ENCODE results near the gene DDA1.
"Not testable (repeated sequence)": the region's sequence is repeated elsewhere in the genome, so short reads cannot be mapped to it uniquely, and the experiment has no call there.

Gene DDA1

DNA sequence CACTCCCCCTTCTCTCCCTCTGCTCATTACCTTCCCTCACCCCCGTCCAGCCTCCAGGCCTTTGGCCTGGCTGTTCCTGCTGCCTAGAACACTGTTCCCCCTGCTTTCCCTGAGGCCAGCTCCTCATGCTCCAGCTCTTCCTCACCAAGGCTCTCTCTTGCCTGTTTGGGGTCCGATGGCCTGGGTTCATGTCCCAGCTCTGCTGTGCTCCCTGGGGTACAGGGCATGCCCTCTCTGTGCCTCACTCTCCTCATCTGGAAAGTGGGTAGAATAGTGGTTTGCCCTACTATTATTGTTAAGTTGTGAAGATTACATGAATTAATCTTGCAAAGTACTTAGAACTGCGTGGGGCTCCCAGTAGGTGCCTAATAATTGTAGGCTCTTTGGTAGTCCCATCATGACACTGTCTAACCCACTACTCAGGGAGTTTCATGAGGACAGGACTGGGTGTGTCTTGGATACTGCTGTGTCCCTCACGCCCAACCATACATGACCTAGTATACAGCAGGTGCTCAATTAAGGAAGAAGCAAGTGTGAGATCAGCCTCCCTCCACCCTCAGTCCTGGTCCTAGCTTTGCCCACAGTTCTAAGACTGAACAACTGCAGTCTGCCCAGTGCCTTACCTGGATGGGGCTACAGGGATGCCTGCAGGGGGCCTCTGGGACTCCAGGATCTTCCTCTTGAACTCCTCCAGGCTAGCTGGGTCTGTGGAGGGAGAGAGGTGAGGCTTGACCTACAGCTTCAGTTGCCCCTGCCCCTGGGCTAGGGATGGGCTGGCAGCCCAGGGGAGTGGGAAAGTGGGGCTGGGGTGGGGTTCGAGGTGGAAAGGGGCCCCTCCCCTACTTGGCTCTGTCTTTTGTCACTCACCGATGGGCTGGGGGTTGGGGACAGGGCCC is 50.8 kb downstream of the DDA1 start:
- no peak overlapping the region for H3K27ac ChIP-seq (ENCODE audit: low read length)
- no peak overlapping the region for H3K4me3 ChIP-seq (ENCODE audit: low read depth in 1 of 2, low read length in 2 of 2)
- H3K9me3 ChIP-seq (ENCODE audit: control insufficient read depth in 1 of 2, low read length in 2 of 2) = no peaks in the 10 kb centered on the region
- no peaks in the 10 kb centered on the region for H3K27me3 ChIP-seq (ENCODE audit: low read depth, low read length)
- H3K36me3 ChIP-seq (ENCODE audit: control insufficient read depth in 1 of 2, insufficient read depth in 2 of 2, low read length in 2 of 2) = no peaks in the 10 kb centered on the region
- peaks cover 0 to 3% of the 10 kb centered on the region in 2 donors for H3K4me1 ChIP-seq (ENCODE audit: control insufficient read depth in 1 of 2, insufficient read depth in 2 of 2, low read length in 2 of 2)

DNA sequence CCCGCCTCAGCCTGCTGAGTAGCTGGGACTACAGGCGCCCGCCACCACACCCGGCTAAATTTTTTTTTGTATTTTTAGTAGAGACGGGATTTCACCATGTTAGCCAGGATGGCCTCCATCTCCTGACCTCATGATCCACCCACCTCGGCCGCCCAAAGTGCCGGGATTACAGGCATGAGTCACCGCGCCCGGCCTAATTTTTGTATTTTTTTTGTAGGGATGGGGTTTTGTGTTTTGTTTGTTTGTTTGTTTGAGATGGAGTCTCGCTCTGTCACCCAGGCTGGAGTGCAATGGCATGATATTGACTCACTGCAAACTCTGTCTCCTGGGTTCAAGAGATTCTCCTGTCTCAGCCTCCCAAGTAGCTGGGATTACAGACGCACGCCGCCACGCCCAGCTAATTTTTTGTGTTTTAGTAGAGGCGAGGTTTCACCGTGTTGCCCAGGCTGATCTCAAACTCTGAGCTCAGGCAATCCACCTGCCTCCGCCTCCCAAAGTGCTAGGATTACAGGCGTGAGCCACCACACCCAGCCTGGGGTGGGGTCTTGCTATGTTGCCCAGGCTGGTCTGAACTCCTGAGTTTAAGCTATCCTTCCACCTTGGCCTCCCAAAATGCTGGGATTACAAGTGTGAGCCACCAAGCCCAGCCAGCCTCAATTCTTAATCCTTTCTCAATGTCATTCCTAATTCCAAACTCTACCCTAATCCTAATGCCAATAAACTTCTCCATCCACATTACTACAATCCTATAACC is 54.7 kb downstream of the DDA1 start:
- H3K36me3 ChIP-seq (ENCODE audit: control insufficient read depth in 1 of 2, insufficient read depth in 2 of 2, low read length in 2 of 2); H3K27ac ChIP-seq (ENCODE audit: low read length); H3K9me3 ChIP-seq (ENCODE audit: control insufficient read depth in 1 of 2, low read length in 2 of 2); H3K4me3 ChIP-seq (ENCODE audit: low read depth in 1 of 2, low read length in 2 of 2); H3K4me1 ChIP-seq (ENCODE audit: control insufficient read depth in 1 of 2, insufficient read depth in 2 of 2, low read length in 2 of 2); H3K27me3 ChIP-seq (ENCODE audit: low read depth, low read length): not testable (repeated sequence)

DNA sequence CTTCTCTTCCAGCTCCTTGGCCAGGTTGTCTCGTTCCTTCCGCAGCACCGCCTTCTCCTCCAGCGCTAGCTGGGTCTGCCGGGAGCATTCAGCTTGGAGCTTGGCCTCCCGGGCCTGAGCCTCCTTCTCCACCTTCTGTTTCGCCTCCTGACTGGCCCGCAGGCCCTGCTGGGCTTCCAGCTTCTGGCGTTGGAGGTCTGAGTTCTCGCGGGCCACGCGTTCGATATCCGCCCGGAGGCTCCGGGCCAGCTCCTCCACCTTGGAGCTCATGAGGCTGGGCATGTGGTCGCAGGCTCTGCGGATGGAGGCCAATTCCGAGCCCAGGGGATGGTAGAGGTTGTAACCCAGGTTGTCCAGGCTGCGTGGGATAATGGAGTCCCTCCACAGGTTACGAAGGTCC is 56.0 kb downstream of the DDA1 start:
- H3K27ac ChIP-seq (ENCODE audit: low read length) = no peak overlapping the region
- no peaks in the 10 kb centered on the region for H3K27me3 ChIP-seq (ENCODE audit: low read depth, low read length)

DNA sequence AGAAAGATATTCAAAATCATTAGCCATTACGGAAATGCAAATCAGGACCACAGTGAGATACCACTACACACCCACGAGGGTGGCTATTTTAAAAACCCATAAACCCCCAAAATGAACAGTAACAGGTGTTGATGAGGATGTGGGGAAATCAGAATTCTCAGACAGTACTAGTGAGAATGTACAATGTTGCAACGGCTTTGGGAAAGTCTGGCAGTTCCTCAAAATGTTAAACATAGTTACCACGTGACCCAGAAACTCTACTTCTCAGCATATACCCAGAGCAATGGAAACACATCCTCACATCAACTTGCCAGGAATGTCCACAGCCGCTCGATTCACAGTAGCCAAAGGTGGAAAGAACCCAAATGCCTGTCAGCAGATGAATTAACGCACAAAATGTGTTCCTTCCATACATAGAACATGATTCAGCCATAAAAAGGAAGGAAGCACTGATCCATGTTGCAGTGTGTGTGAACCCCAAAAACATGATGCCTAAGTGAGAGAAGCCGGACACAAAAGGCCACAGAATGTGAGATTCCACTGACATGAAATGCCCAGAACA is 60.7 kb downstream of the DDA1 start:
- no peaks in the 10 kb centered on the region for H3K36me3 ChIP-seq (ENCODE audit: control insufficient read depth in 1 of 2, insufficient read depth in 2 of 2, low read length in 2 of 2)
- no peak overlapping the region for H3K4me3 ChIP-seq (ENCODE audit: low read depth in 1 of 2, low read length in 2 of 2)
- H3K27me3 ChIP-seq (ENCODE audit: low read depth, low read length) = no peaks in the 10 kb centered on the region
- no peaks in the 10 kb centered on the region for H3K9me3 ChIP-seq (ENCODE audit: control insufficient read depth in 1 of 2, low read length in 2 of 2)
- no peak overlapping the region for H3K27ac ChIP-seq (ENCODE audit: low read length)
- H3K4me1 ChIP-seq (ENCODE audit: control insufficient read depth in 1 of 2, insufficient read depth in 2 of 2, low read length in 2 of 2) = no peaks in the 10 kb centered on the region

More for the DNA sequence above, 56.0 kb downstream of the DDA1 start:
- H3K4me3 ChIP-seq (ENCODE audit: low read depth in 1 of 2, low read length in 2 of 2) = no peak overlapping the region
- no peaks in the 10 kb centered on the region for H3K36me3 ChIP-seq (ENCODE audit: control insufficient read depth in 1 of 2, insufficient read depth in 2 of 2, low read length in 2 of 2)
- no peaks in the 10 kb centered on the region for H3K4me1 ChIP-seq (ENCODE audit: control insufficient read depth in 1 of 2, insufficient read depth in 2 of 2, low read length in 2 of 2)
- H3K9me3 ChIP-seq (ENCODE audit: control insufficient read depth in 1 of 2, low read length in 2 of 2) = no peaks in the 10 kb centered on the region
